Progenitor cell of endocrine pancreas (in vitro differentiated cells): ENCODE measurements around the gene LRBA. TPM values are rescaled to one million over a fixed set of nuclear protein-coding genes. Genes with fewer than 3 reads are reported as not detected.
A peak's percentile ranks its signal among the peaks of the same experiment; 100 is the strongest.

Source experiments
- DNase-seq: peaks from one replicate; pipeline ENCODE4 v3.0.0; 2021; ENCODE audit warnings: low spot score; ENCODE audit not compliant: unreplicated experiment
- H3K27ac Mint-ChIP-seq: 2 replicates; pipeline ENCODE4 v1.8.0; 2021; ENCODE audit warnings: mild to moderate bottlenecking, moderate library complexity, mixed read lengths
- H3K27me3 Mint-ChIP-seq: 2 replicates; pipeline ENCODE4 v1.8.0; 2021; ENCODE audit warnings: mixed read lengths
- H3K36me3 Mint-ChIP-seq: 2 replicates; pipeline ENCODE4 v1.8.0; 2022; ENCODE audit warnings: mixed read lengths; ENCODE audit not compliant: insufficient read depth
- H3K4me1 Mint-ChIP-seq: 2 replicates; pipeline ENCODE4 v1.8.0; 2021; ENCODE audit warnings: low read depth, mixed read lengths
- H3K4me3 Mint-ChIP-seq: 2 replicates; pipeline ENCODE4 v1.8.0; 2021; ENCODE audit warnings: low read depth, mild to moderate bottlenecking, moderate library complexity, mixed read lengths
- H3K9me3 Mint-ChIP-seq: 2 replicates; pipeline ENCODE4 v1.8.0; 2021; ENCODE audit warnings: low read depth, mixed read lengths
- CTCF ChIP-seq: fragments of 200-600 bp; sonication (generic); IDR thresholded peaks from one replicate; pipeline ENCODE4 v1.5.0; 2021; ENCODE audit warnings: antibody characterized with exemption, mild to moderate bottlenecking; ENCODE audit not compliant: unreplicated experiment
- total RNA-seq: library from RNA; stranded (reverse); gene quantifications from 2 replicates; pipeline ENCODE4 v1.2.1, GENCODE V29; 2021

LRBA gene
- total RNA-seq, 1 donor from 2014 or later = 95.2 TPM

- DNase-seq = no peak
- Mint-ChIP-seq H3K4me3 (no peak overlapping the region), H3K27ac (peak overlapping the region; percentile 84), H3K36me3 (peaks cover 4% of the 10 kb centered on the region), H3K9me3 (no peaks in the 10 kb centered on the region), H3K4me1 (peaks cover 23% of the 10 kb centered on the region), H3K27me3 (no peaks in the 10 kb centered on the region)
- TF ChIP-seq CTCF = no peak
Measured at GRCh38 chr4:150714462-150715438, 300.3 kb downstream of the LRBA start.

- H3K27me3 Mint-ChIP-seq = no peaks in the 10 kb centered on the region
- H3K4me3 Mint-ChIP-seq = no peak overlapping the region
- no peak for TF ChIP-seq CTCF
- no peak overlapping the region for H3K27ac Mint-ChIP-seq
- peaks cover 25% of the 10 kb centered on the region for H3K4me1 Mint-ChIP-seq
- peaks cover 4% of the 10 kb centered on the region for H3K36me3 Mint-ChIP-seq
- DNase-seq = no peak
- no peaks in the 10 kb centered on the region for H3K9me3 Mint-ChIP-seq
Measured at GRCh38 chr4:150713251-150713650, 301.8 kb downstream of the LRBA start.

GRCh38 chr4:150710770-150711375, 304.2 kb downstream of the LRBA start:
- no peak overlapping the region for H3K27ac Mint-ChIP-seq
- peaks cover 4% of the 10 kb centered on the region for H3K36me3 Mint-ChIP-seq
- no peak for TF ChIP-seq CTCF
- no peak for DNase-seq
- H3K9me3 Mint-ChIP-seq = no peaks in the 10 kb centered on the region
- peaks cover 28% of the 10 kb centered on the region for H3K4me1 Mint-ChIP-seq
- H3K4me3 Mint-ChIP-seq = no peak overlapping the region
- no peaks in the 10 kb centered on the region for H3K27me3 Mint-ChIP-seq

- peaks cover 4% of the 10 kb centered on the region for H3K36me3 Mint-ChIP-seq
- peaks cover 14% of the 10 kb centered on the region for H3K4me1 Mint-ChIP-seq
- no peak overlapping the region for H3K27ac Mint-ChIP-seq
- H3K4me3 Mint-ChIP-seq = no peak overlapping the region
- no peaks in the 10 kb centered on the region for H3K27me3 Mint-ChIP-seq
- TF ChIP-seq CTCF = no peak
- DNase-seq = no peak
- no peaks in the 10 kb centered on the region for H3K9me3 Mint-ChIP-seq
Measured at GRCh38 chr4:150708004-150708403, 307.1 kb downstream of the LRBA start.

GRCh38 chr4:150699599-150699998, 315.5 kb downstream of the LRBA start:
- no peak overlapping the region for H3K27ac Mint-ChIP-seq
- no peaks in the 10 kb centered on the region for H3K9me3 Mint-ChIP-seq
- H3K4me3 Mint-ChIP-seq = no peak overlapping the region
- DNase-seq = no peak
- no peaks in the 10 kb centered on the region for H3K36me3 Mint-ChIP-seq
- no peaks in the 10 kb centered on the region for H3K4me1 Mint-ChIP-seq
- H3K27me3 Mint-ChIP-seq = no peaks in the 10 kb centered on the region
- no peak for TF ChIP-seq CTCF
